ENCODE measurements around the gene ZCCHC7.

DNA sequence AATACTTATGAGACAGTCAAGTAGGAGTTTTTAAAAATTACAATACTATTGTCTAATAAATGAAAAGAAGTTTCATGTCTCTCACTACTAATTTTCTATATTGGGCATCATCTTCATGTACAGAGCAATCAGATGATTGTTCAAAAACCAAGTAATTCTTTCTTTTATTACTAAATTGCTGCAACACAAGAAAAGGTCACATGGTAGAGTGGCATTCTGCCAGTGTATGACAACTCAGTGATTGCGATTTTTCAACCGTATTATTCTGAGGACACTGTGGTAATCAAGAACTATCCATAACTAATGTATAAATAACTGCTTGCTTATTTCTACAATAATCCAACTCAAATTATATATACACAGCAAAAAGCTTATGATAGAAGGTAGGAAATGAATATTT is 205.4 kb downstream of the ZCCHC7 start:
- TF ChIP-seq, protein P1, sequence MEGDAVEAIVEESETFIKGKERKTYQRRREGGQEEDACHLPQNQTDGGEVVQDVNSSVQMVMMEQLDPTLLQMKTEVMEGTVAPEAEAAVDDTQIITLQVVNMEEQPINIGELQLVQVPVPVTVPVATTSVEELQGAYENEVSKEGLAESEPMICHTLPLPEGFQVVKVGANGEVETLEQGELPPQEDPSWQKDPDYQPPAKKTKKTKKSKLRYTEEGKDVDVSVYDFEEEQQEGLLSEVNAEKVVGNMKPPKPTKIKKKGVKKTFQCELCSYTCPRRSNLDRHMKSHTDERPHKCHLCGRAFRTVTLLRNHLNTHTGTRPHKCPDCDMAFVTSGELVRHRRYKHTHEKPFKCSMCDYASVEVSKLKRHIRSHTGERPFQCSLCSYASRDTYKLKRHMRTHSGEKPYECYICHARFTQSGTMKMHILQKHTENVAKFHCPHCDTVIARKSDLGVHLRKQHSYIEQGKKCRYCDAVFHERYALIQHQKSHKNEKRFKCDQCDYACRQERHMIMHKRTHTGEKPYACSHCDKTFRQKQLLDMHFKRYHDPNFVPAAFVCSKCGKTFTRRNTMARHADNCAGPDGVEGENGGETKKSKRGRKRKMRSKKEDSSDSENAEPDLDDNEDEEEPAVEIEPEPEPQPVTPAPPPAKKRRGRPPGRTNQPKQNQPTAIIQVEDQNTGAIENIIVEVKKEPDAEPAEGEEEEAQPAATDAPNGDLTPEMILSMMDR (IDR thresholded peaks at IDR 0.05; ENCODE audit: borderline replicate concordance, extremely low read depth, low read length, poor library complexity, severe bottlenecking): no peak
- no peak for TF ChIP-seq EZH2 (IDR thresholded peaks at IDR 0.05; ENCODE audit: borderline replicate concordance, low read depth, low read length, severe bottlenecking)

Data from DND-41 (cell line).